Measurements from ENCODE around the gene MRPL27.

Gene MRPL27

DNA sequence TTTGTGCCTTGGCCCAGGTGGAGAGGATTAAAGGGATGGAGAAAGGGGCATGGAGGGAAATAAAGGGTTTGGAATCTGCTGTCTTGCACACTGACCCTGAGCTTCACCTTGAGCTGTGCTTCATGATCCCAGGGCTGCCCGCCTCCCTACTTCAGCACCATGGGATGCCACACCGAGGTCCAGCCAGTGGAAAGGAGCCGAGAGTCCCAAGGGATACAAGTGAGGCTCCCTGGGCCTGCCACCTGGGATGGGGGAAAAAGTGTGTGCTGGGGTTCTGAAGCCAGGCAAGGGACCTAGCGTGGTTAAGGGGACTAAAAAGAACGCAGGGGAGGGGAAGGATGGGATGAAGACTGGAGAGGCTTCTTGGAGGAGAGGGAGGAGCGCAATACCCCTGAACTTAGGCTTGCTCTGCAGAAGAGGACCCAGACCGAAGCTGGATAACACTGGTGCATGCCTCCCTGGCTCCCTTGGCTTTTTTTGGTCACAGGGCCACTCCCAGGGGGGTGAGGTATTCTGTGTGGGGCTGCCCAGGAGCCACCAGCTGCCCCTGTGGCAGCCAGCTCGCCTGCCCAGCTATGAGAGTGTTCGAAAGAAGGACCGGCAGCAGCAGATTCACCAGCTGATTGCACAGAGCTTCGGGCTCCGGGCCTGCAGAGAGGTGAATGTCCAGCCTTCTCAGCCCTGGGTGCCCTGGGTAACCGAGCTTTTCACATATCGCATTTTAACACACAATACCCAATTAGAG, 7.2 kb downstream of the MRPL27 start:
- Histone ChIP-seq H3K27me3 (ENCODE audit: control insufficient read depth, insufficient read depth, low read length) (no peaks in the 10 kb centered on the region), H3K27ac (ENCODE audit: low read length) (no peak overlapping the region), H3K4me3 (ENCODE audit: low read length) (no peak overlapping the region), H3K4me1 (ENCODE audit: control insufficient read depth, low read depth, low read length) (peaks cover 12% of the 10 kb centered on the region), H3K9me3 (ENCODE audit: control insufficient read depth, low read depth, low read length) (no peaks in the 10 kb centered on the region), H3K36me3 (ENCODE audit: control insufficient read depth, low read depth, low read length) (peaks cover 40% of the 10 kb centered on the region), H3K9ac (ENCODE audit: low read length) (no peak overlapping the region)

DNA sequence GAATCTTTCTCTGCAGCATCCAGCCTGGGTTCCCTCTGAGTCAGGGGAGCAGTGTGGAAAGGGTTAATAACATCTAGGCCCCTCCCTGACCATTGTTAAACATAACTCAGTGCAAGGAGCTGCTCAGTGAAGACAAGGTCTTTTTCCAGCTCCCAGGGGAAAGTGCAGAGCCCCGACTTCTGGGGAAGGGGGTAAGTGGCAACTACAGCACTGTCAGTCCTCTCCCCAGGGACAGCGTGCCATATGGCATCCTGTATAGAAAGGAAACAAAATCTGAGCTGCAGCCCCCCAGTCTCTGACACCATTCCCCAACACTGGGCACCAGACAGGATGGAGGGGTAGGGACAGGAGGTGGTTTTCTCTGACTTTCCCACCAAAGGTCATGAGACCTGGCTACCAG, 7.8 kb downstream of the MRPL27 start:
- H3K27me3 ChIP-seq (ENCODE audit: control insufficient read depth, insufficient read depth, low read length), result no peaks in the 10 kb centered on the region
- H3K9ac ChIP-seq (ENCODE audit: low read length), result no peak overlapping the region
- H3K27ac ChIP-seq (ENCODE audit: low read length), result no peak overlapping the region
- H3K4me1 ChIP-seq (ENCODE audit: control insufficient read depth, low read depth, low read length), result peaks cover 12% of the 10 kb centered on the region
- H3K9me3 ChIP-seq (ENCODE audit: control insufficient read depth, low read depth, low read length), result no peaks in the 10 kb centered on the region
- no peak overlapping the region for H3K4me3 ChIP-seq (ENCODE audit: low read length)
- peaks cover 36% of the 10 kb centered on the region for H3K36me3 ChIP-seq (ENCODE audit: control insufficient read depth, low read depth, low read length)

DNA sequence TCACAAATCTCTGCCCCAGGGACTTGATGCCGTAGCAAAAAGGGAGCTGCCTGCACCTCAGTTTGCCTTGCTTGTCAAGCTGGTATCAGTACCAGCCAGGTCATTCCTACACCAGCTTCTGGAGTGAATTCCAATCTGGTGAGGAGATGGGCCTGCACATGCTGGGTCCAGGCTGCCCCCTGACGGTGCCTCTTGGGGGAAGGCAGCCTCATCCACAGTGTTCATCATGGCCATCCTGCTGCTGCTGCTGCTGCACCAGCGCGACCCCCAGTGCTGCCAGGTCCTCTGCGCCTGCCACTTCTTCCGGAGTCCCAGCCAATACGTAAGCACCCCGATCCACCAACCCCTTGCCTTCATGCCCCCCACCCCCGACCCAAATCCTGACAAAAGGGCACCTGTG, 8.3 kb downstream of the MRPL27 start:
- peaks cover 34% of the 10 kb centered on the region for H3K36me3 ChIP-seq (ENCODE audit: control insufficient read depth, low read depth, low read length)
- peaks cover 12% of the 10 kb centered on the region for H3K4me1 ChIP-seq (ENCODE audit: control insufficient read depth, low read depth, low read length)
- no peaks in the 10 kb centered on the region for H3K9me3 ChIP-seq (ENCODE audit: control insufficient read depth, low read depth, low read length)
- no peak overlapping the region for H3K4me3 ChIP-seq (ENCODE audit: low read length)
- H3K27me3 ChIP-seq (ENCODE audit: control insufficient read depth, insufficient read depth, low read length), result no peaks in the 10 kb centered on the region
- H3K9ac ChIP-seq (ENCODE audit: low read length), result no peak overlapping the region
- no peak overlapping the region for H3K27ac ChIP-seq (ENCODE audit: low read length)

DNA sequence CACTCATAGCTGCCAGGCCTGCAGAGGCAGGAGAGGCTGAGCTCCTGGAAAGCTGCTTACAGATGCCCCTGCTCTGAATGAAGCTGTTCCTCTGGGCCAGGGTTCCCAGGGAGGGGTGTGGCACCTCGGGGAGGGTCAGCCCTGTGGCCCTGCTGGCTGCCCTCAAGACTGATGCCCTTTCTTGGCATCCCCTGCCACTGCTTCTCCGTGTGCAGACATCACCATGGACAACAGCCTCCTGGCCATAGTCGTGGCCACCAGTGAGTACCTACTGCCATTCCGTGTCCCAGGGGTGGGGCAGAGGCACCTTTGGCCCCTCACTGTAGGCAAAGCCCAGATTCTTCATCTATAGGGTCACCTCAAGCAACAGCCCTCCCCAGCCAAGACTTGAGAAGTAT, 8.9 kb downstream of the MRPL27 start:
- Histone ChIP-seq H3K36me3 (ENCODE audit: control insufficient read depth, low read depth, low read length) (peaks cover 34% of the 10 kb centered on the region), H3K9ac (ENCODE audit: low read length) (no peak overlapping the region), H3K9me3 (ENCODE audit: control insufficient read depth, low read depth, low read length) (no peaks in the 10 kb centered on the region), H3K27me3 (ENCODE audit: control insufficient read depth, insufficient read depth, low read length) (no peaks in the 10 kb centered on the region), H3K4me1 (ENCODE audit: control insufficient read depth, low read depth, low read length) (peaks cover 12% of the 10 kb centered on the region), H3K27ac (ENCODE audit: low read length) (no peak overlapping the region), H3K4me3 (ENCODE audit: low read length) (no peak overlapping the region)

DNA sequence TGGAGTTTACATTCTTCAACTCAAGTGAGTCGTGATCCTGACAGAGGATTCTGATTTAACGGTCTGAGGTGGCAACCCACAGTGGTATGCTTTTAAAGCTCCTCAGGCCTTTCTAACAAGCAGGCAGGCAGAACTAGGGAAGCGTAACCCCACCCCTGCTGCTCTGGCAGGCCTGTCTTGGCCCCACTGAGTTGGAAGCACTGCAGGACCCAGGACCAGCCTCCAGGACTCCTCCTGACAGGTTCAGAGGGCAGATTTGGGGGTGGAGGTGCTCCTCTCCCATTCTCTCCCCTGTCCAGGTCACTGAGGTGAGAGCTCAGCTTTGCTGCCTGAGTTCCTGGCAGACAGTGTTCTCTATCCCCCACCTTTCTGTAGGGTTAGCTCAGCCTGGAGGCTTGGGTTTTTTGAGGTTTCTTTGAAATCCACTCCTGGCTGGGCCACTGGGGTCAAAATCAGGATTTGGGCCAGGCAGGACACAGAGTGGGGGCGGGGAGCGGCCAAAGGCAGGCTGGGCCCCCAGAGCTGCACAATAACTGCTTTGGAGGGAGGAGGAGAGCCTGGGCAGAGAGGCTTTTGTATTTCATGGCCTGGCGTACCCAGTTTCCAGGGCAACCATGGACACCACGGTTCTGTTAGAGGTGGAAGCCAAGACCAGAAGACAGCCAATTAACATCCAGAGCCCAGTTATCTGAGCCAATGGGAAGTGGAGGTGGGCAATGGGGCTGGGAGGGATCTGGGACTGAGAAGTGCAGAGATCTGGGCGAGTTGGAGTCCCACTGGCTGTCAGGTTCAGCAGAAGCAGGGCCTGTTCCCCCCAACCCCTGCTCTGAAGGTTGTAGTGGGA, 9.5 kb downstream of the MRPL27 start:
- Histone ChIP-seq H3K27me3 (ENCODE audit: control insufficient read depth, insufficient read depth, low read length) (no peaks in the 10 kb centered on the region), H3K36me3 (ENCODE audit: control insufficient read depth, low read depth, low read length) (peaks cover 34% of the 10 kb centered on the region), H3K27ac (ENCODE audit: low read length) (peak overlapping the region; percentile 55), H3K4me1 (ENCODE audit: control insufficient read depth, low read depth, low read length) (peaks cover 12% of the 10 kb centered on the region), H3K4me3 (ENCODE audit: low read length) (no peak overlapping the region), H3K9ac (ENCODE audit: low read length) (no peak overlapping the region), H3K9me3 (ENCODE audit: control insufficient read depth, low read depth, low read length) (no peaks in the 10 kb centered on the region)

DNA sequence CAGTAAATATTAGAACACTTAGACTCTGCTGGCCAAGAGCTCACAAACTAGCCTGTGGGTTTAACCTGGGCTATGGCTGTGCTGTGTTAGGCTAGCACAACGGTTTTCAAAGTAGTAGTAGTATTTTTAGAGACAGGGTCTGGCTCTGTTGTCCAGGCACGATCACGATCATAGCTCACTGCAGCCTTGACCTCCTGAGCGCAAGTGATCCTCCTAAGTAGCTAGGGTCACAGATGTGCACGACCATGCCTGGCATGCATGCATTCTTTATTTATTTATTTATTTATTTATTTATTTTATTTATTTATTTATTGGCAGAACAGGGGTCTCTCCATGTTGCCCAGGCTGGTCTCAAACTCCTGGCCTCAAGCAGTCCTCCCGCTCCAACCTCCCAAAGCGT, 10.3 kb downstream of the MRPL27 start:
- no peak overlapping the region for H3K9ac ChIP-seq (ENCODE audit: low read length)
- peaks cover 31% of the 10 kb centered on the region for H3K36me3 ChIP-seq (ENCODE audit: control insufficient read depth, low read depth, low read length)
- H3K4me1 ChIP-seq (ENCODE audit: control insufficient read depth, low read depth, low read length), result peaks cover 12% of the 10 kb centered on the region
- no peak overlapping the region for H3K27ac ChIP-seq (ENCODE audit: low read length)
- no peak overlapping the region for H3K4me3 ChIP-seq (ENCODE audit: low read length)
- no peaks in the 10 kb centered on the region for H3K9me3 ChIP-seq (ENCODE audit: control insufficient read depth, low read depth, low read length)
- no peaks in the 10 kb centered on the region for H3K27me3 ChIP-seq (ENCODE audit: control insufficient read depth, insufficient read depth, low read length)

DNA sequence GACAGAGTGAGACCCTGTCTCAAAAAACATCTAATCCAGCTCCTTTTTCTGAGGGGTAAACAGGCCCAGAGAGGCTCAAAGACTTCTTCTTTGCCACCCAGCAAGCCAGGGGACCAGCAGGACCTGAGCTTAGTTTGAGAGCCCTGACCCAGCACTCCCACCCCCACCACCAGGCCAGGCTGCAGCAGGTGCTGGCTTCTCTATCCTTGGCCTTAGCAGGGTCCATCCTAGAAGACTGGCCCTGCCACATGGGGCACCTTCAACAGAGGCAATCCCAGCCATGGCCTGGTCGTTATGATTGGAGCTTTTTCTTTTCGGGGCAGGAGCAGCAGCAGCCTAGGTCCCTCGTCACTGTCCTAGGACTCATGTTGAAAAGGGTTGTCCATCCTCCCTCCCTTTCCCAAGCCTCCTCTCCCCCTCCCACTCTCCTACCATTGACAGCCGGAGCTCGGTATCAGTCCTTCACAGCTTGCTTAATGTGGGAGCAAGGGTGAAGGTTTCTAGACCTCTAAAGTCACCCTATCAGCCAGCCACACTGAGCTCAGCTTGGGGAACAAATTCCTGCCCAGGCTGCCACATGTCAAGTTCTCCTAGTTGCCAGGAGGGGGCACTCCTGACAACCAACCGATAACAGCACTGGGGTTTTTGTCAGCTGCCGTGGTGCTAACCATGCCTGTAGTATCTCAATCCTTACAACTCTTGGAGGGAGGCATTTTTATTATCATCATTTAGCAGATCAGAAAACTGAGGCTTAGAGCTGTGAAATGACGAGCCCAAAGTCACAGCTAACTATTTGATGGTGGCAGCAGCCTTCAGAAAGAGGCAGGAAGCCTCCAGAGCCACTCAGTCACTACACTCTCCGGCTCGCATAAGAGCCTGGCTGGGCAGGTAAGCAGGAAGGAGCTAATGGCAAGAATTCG, 11.2 kb downstream of the MRPL27 start:
- Histone ChIP-seq H3K4me3 (ENCODE audit: low read length) (no peak overlapping the region), H3K27ac (ENCODE audit: low read length) (no peak overlapping the region), H3K27me3 (ENCODE audit: control insufficient read depth, insufficient read depth, low read length) (no peaks in the 10 kb centered on the region), H3K9me3 (ENCODE audit: control insufficient read depth, low read depth, low read length) (no peaks in the 10 kb centered on the region), H3K36me3 (ENCODE audit: control insufficient read depth, low read depth, low read length) (peaks cover 24% of the 10 kb centered on the region), H3K4me1 (ENCODE audit: control insufficient read depth, low read depth, low read length) (peaks cover 12% of the 10 kb centered on the region), H3K9ac (ENCODE audit: low read length) (no peak overlapping the region)

DNA sequence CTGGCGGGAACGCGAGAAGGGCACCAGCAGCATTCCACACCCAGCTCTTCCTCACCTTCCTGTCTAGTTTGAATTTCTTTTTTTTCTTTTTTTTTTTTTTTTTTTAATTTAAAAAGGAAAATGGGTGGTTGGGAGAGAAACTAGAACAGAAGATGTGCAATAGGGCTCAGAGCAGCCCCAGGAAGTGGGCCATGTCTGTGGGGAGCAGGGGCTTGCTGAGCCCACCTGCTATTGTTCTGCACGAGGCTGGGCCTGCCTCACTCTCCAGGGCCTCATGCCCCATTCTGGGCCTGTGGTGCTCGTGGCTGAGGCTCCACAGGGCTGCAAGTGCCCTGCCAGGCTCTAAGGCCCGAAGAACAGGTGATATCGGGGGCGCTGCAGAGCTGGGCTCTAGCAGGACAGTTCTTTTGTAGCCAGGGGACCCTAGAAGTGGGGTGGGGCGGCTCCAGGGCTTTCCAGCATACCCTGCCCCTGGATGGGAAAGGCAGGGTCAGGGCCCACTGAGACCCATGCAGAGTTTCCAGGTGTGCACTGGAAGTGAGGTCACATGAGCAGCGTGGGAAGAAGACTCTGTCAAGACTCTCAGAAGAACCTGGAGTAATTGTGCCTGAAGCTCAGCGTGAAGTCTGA, 12.4 kb downstream of the MRPL27 start:
- Histone ChIP-seq H3K27me3 (ENCODE audit: control insufficient read depth, insufficient read depth, low read length) (no peaks in the 10 kb centered on the region), H3K9ac (ENCODE audit: low read length) (no peak overlapping the region), H3K9me3 (ENCODE audit: control insufficient read depth, low read depth, low read length) (no peaks in the 10 kb centered on the region), H3K4me1 (ENCODE audit: control insufficient read depth, low read depth, low read length) (peaks cover 12% of the 10 kb centered on the region), H3K27ac (ENCODE audit: low read length) (no peak overlapping the region), H3K36me3 (ENCODE audit: control insufficient read depth, low read depth, low read length) (peaks cover 34% of the 10 kb centered on the region), H3K4me3 (ENCODE audit: low read length) (no peak overlapping the region)

DNA sequence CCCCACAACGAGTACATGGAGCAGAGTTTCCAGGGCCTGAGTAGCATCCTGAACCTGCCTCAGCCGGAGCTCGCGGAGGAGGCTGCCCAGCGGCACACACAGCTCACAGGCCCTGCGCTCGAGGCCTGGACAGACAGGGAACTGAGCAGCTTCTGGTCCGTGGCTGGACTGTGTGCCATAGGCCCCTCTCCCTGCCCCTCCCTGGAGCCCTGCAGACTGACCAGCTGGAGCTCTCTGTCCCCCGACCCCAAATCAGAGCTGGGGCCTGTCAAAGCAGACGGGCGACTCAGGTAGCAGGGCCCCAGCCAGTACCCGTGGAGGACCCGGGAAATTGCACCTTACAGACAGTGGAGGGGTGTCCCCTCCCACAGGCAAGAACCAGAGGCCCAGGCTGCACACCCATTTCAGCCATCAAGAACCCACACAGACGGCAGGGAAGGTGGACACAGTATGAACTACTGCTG, 13.0 kb downstream of the MRPL27 start:
- no peak overlapping the region for H3K27ac ChIP-seq (ENCODE audit: low read length)
- no peaks in the 10 kb centered on the region for H3K27me3 ChIP-seq (ENCODE audit: control insufficient read depth, insufficient read depth, low read length)
- H3K9ac ChIP-seq (ENCODE audit: low read length), result no peak overlapping the region
- peaks cover 39% of the 10 kb centered on the region for H3K36me3 ChIP-seq (ENCODE audit: control insufficient read depth, low read depth, low read length)
- no peaks in the 10 kb centered on the region for H3K9me3 ChIP-seq (ENCODE audit: control insufficient read depth, low read depth, low read length)
- H3K4me1 ChIP-seq (ENCODE audit: control insufficient read depth, low read depth, low read length), result peaks cover 12% of the 10 kb centered on the region
- no peak overlapping the region for H3K4me3 ChIP-seq (ENCODE audit: low read length)

DNA sequence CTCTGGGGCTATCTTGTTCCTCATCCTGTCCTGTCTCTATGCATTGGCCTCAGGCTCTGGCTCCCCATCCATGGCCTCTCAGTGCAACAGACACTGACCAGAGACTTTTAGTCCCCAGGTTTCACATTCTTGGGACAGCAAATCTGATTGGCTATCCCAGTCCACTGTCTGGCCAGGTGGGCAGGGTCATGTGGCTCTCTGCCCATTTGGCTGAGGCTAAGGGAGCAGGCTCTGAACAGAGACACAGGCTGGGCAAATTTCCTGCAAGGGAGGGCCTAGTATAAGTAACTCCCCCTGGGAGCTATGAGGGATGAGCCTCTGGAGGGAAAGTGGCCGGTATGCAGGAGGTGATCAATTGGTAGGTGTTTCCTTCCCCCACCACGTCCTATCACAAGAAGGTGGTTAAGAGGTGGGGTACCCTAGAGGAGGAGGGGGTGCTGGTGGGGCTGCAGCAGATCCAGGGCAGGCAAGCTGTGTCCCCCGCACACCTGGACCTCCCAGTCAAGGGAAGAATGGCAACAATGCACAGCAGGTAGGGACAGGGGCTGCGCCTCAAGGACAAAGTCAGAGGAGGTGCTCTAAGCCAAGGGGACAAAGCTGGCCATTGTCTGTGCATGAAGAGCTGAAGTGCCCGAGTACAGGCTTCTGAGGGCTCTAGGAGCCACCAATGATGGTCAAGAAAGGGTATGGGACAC, 13.8 kb downstream of the MRPL27 start:
- H3K9me3 ChIP-seq (ENCODE audit: control insufficient read depth, low read depth, low read length), result no peaks in the 10 kb centered on the region
- H3K27me3 ChIP-seq (ENCODE audit: control insufficient read depth, insufficient read depth, low read length), result no peaks in the 10 kb centered on the region
- no peak overlapping the region for H3K9ac ChIP-seq (ENCODE audit: low read length)
- no peak overlapping the region for H3K27ac ChIP-seq (ENCODE audit: low read length)
- peaks cover 11% of the 10 kb centered on the region for H3K4me1 ChIP-seq (ENCODE audit: control insufficient read depth, low read depth, low read length)
- H3K36me3 ChIP-seq (ENCODE audit: control insufficient read depth, low read depth, low read length), result peaks cover 47% of the 10 kb centered on the region
- H3K4me3 ChIP-seq (ENCODE audit: low read length), result no peak overlapping the region

All from iPS-18a (cell line).